HG03280 (cell line): ENCODE data around the gene IQGAP2.

Source experiments
- ATAC-seq: cut with Tn5 transposase; IDR thresholded peaks from one replicate; pipeline ENCODE4 v1.9.1; 2021; ENCODE audit warnings: mild to moderate bottlenecking, moderate library complexity; ENCODE audit not compliant: unreplicated experiment

Gene IQGAP2

GRCh38 chr5:76449606-76450005 is 46.5 kb downstream of the IQGAP2 start:
- no peak for ATAC-seq

DNA sequence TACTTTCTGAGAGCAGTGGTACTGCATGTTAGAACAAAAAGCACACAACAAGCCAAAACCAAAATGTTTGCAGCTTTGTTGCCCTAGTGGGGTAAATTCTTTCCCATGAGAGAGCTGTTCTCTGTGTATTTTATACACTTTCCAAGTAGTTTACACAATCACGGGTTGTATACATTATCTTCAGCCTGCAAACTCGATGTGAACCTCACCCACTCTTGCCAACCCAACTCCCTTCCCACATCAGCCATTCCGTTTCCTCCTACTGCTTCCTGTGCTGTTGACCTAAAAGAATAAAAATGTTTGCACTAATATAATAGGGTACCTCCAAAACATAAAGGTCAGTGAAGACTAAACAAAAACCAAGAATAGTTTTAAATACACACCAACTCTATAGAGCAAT is 47.0 kb downstream of the IQGAP2 start:
- no peak for ATAC-seq

- ATAC-seq, result no peak
These were observed 48.1 kb downstream of the IQGAP2 start for GRCh38 chr5:76451031-76451701.

DNA sequence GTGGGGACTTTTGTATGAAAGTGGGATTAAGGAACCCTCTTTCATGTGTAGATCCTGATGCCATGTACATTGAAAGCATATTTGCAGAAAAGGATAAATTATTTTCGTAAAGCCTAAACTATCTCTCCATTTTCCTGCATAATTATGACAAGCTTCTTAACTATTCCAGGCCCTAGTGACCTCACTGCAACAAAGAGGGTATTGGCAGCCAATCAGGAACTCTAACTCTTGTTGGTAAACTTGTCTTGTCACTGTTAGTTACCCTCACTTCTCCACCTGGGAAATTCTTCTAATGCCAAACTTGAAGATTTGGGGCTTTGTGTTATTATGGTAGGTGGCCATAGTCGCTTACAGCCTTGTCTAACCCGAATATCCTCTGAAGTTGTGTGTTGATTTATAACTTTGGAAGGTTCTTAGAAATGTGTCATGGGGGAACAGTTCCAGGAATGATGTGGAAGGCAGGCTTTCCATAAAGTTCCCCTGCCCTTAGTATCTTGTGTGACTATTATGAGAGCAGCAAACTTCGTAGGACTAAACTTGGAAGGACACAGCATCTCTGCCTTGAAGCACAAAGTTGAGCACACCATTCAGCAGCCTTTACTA is 52.5 kb downstream of the IQGAP2 start:
- no peak for ATAC-seq

GRCh38 chr5:76456258-76456657 is 53.2 kb downstream of the IQGAP2 start:
- no peak for ATAC-seq

DNA sequence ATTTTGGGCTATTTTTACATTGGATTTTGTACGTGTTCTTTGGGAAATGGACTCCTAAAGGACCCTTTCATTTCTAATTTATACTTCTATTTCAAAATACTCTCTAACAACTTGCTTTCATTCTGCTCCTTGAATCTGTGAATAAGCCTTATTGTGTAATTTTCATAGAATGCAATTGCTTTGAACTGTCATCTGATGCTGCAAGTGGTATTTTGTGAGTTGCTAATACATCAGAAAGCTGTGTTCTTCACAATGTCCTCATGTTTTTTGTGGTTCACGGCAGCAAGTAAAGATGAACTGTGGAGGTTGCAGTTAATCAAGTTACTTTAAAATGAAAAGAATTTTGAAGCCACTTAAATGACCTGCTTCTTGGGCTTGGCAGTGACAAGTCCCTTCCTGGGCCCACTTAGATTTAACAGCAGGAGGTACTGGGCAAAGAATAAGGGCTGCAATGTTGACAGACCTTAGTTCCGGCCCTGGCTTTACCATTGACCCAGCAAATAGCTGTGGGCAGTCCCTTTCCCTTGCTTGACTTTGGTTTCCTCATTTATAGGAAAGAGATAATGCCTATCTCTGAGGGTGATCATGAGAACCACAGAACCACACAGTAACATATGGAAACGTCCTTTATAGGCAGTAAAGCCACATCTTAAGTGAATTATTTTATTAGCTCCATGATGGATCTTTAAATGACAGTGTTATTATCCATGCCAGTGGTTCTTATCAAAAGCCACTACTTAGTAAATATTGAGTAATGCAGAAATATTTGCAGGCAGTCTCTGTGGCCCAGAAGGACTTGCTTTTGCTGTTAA is 54.8 kb downstream of the IQGAP2 start:
- no peak for ATAC-seq

GRCh38 chr5:76458486-76458830 is 55.4 kb downstream of the IQGAP2 start:
- no peak for ATAC-seq

- no peak for ATAC-seq
These were observed 57.0 kb downstream of the IQGAP2 start for GRCh38 chr5:76460104-76460503.

DNA sequence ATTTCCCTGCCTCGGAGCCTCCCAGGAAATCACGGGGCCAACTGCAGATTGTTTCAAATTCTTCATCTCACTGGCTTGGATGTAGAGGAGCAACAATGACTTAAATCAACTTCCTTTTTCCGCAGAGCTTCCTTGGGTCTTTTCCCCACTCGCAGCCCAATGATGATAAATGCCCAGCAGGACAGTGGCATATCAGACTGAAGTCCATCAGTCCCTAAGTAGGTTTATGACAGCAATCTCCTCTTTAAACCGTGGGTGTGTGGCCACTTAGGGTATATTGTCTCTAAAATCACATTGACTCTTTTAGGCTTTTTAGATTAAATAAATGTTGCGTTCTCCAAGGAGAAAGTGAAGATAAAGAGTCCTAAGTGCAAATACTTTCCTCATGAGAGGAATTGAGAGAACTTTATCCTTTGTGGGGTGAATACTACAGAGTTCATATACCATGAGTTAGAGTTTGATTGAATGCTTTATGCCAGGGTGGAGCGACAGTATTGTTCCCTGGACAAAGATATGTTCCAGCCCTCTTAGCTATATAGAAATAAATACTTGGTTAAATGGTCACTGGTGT is 59.1 kb downstream of the IQGAP2 start:
- ATAC-seq, result no peak

- ATAC-seq, result no peak
These were observed 64.1 kb downstream of the IQGAP2 start for GRCh38 chr5:76467216-76467615.

DNA sequence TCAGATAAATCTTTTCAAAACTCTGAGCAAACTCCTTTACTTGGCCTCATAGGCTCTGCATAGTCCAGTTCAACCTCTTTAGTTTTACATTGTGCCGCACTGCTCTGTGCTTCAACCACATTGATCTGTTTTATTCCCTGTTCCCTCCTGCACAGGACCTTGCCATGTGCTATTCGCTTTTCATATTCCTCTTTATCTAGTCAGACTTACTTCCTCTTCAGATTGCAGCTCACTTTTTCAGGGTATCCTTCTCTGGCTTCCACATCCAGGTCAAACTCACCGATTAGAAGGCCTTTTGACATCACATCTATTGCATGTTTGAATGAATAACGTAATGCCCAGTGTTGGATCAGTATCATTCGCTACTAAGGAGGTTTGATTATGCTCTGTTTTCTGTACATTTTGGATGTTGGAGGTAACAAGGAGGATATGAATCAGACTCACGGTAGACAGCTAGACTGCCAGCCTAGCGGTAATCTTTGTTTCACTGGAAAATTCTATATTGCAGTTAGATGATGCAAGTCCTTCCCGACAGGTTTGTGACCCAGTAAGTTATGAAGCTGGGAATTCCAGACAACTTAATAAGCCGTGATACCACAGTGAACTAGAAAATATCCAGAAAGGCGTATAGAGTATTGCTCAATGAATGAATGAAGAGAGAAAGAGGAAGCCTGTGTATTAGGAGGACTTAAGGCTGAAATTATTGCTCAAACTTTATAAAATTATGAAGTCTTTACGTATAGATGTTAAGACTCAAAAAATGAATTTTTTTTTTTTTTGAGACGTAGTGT is 65.7 kb downstream of the IQGAP2 start:
- no peak for ATAC-seq

GRCh38 chr5:76469656-76470290 is 66.7 kb downstream of the IQGAP2 start:
- no peak for ATAC-seq

DNA sequence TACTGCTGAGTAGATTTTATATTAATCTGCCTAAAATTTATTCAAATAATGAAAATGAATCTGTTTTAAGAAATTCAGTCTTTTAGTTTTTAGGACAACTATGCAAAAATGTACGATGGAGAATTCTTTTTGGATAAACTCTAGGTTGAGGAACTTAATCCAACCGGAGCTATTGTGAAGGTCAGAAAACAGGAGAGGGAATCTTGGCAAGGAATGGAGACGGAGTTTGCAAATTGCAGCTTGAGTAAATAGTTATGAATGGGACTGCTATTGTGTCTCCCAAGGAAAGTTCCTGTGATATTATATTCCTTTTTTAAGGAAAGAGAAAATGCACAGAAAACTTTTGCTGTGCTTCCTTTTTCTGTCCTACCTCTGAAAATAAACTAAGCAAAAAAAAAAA is 67.9 kb downstream of the IQGAP2 start:
- ATAC-seq, result no peak

DNA sequence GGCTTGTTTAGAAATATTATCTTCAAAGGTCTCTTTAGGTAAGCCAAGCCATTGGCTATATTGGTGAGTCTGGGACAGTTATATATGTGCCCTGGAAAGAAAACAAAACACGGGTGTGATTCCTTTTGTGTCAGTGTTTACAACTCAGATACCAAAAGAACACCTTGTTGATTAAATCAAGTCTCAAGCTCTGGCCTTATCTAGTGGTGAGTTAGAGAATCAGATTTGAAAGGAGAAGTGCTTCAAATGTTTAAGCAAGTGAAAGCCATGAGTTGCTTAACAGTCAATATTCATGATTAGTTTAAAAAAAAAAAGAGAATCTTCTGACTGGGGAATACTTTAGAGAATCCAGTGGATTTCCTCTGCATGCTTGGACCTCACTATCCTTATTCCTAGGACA is 68.3 kb downstream of the IQGAP2 start:
- no peak for ATAC-seq

DNA sequence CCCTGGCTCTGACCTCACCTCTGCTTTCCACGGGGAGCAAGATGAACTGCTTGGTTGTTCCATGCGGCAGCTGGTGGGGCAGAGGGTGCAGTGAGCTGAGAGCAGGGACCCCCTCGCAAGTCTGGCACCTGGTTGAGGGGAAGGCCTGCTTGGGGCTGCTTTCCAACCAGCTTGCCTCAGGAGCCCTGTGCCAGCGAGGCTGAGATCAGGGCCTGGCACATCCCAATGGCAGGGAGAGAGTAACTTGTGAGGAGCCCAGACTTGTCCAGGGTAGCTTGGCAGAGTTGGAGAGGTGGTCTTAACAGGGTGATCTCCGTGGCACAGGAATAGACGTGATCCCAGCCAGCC is 68.9 kb downstream of the IQGAP2 start:
- ATAC-seq, result no peak

GRCh38 chr5:76472335-76473008 is 69.4 kb downstream of the IQGAP2 start:
- no peak for ATAC-seq

GRCh38 chr5:76473009-76473336 is 69.9 kb downstream of the IQGAP2 start:
- no peak for ATAC-seq

DNA sequence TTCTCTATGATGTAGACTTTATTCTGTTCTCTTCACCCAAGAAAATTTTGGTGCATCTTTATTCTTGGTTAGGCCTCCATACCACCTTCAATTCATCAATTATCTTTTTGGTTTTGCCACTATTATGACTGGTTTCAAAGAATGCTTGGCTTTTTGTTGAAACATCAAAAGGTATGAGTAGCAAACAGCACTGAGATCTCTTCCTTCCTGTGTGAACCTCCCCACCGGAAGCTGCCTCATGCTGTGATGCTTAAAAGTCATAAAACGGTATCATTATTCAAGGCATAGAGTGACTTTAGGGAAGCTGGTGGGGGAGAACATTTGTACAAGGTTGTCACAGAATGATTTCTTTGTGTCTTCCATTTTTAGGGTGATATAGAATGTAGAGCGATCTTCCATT is 70.6 kb downstream of the IQGAP2 start:
- ATAC-seq, result no peak

DNA sequence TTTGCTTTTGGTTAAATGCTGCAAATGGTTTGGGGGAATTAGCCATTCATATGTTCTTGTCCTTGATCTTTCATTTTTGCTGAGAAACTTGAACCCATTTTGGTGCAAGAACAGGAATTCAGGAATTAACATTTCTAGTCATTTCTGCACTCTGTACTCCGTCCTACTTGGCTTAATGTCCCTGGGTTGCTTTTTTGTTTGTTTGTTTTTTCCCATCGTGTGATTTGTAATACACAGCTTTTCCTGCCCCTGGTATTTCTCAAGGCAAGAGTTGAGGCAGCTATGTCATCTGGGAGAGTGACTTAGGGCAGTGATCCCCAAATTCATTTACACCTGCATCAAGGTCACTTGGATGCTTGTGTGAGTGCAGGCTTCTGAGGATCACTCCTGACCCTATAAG is 71.3 kb downstream of the IQGAP2 start:
- no peak for ATAC-seq

DNA sequence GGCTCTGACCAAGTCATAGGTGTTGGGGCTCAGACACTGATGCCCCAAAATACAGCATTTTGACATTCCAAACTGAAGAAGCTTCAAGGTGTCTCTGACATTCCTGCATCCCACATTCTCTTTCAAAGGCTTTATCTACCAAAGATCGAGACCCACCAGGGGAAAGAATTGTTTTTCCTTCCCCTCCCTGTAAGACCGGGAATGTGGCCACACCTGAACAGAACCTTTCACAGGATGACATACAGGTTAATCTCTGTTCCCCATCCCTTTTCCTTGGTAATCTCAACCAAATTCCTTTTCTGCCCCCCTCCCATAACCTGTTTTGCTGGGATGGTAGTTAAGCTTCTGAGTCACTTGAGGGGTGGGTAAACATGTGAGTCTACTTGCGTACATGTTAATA is 72.3 kb downstream of the IQGAP2 start:
- ATAC-seq, result no peak
